GM18499 (cell line): ENCODE measurements around the gene CASKIN2.
"Not testable (repeated sequence)": the region's sequence is repeated elsewhere in the genome, so short reads cannot be mapped to it uniquely, and the experiment has no call there.

Experiments
- ATAC-seq: cut with Tn5 transposase; IDR thresholded peaks from one replicate; pipeline ENCODE4 v1.9.1; 2021; ENCODE audit warnings: moderate number of reproducible peaks; ENCODE audit not compliant: insufficient read depth, unreplicated experiment

Gene CASKIN2

GRCh38 chr17:75521951-75522727 lies 6.8 kb upstream of the CASKIN2 start:
- ATAC-seq: no peak

GRCh38 chr17:75521290-75521689 lies 6.0 kb upstream of the CASKIN2 start:
- ATAC-seq: no peak

- not testable (repeated sequence) for ATAC-seq
These were observed 5.1 kb upstream of the CASKIN2 start for GRCh38 chr17:75520413-75520812.

GRCh38 chr17:75518983-75519537 lies 3.7 kb upstream of the CASKIN2 start:
- no peak for ATAC-seq

- no peak for ATAC-seq
These were observed 2.9 kb upstream of the CASKIN2 start for GRCh38 chr17:75518201-75518600.

- no peak for ATAC-seq
These were observed 2.0 kb upstream of the CASKIN2 start for GRCh38 chr17:75517297-75517865.

GRCh38 chr17:75516619-75517296 lies 1.4 kb upstream of the CASKIN2 start:
- no peak for ATAC-seq

GRCh38 chr17:75516255-75516618 lies 900 bp upstream of the CASKIN2 start, which contains the start of gene TSEN54:
Gene TSEN54, plus strand, starts transcription at chr17:75516528. Its CDS starts 33 bp downstream, at chr17:75516561.
- no peak for ATAC-seq

GRCh38 chr17:75514919-75515495 lies 330 bp downstream of the CASKIN2 start:
- no peak for ATAC-seq

GRCh38 chr17:75514299-75514918 lies 928 bp downstream of the CASKIN2 start:
- ATAC-seq: no peak

GRCh38 chr17:75513641-75514000 lies 1.7 kb downstream of the CASKIN2 start:
- ATAC-seq: no peak

- no peak for ATAC-seq
These were observed 2.3 kb downstream of the CASKIN2 start for GRCh38 chr17:75512926-75513640.

- no peak for ATAC-seq
These were observed 3.4 kb downstream of the CASKIN2 start for GRCh38 chr17:75511610-75512575.

- ATAC-seq: no peak
These were observed 4.1 kb downstream of the CASKIN2 start for GRCh38 chr17:75511270-75511609.

GRCh38 chr17:75509528-75510258 lies 5.6 kb downstream of the CASKIN2 start:
- ATAC-seq: no peak

GRCh38 chr17:75508931-75509361 lies 6.4 kb downstream of the CASKIN2 start:
- no peak for ATAC-seq

GRCh38 chr17:75507733-75508719 lies 7.3 kb downstream of the CASKIN2 start:
- ATAC-seq: no peak
